ENCODE results near the gene SFI1.

Gene SFI1

GRCh38 chr22:31618057-31618456 is 121.7 kb downstream of the SFI1 start:
- DNase-seq: no peak

- DNase-seq: no peak
Observed at GRCh38 chr22:31618471-31619176, 122.3 kb downstream of the SFI1 start.

GRCh38 chr22:31619611-31620300 is 123.4 kb downstream of the SFI1 start:
- DNase-seq: no peak

- no peak for DNase-seq
Observed at GRCh38 chr22:31620756-31621480, 124.6 kb downstream of the SFI1 start.

GRCh38 chr22:31621507-31622124 is 125.3 kb downstream of the SFI1 start:
- DNase-seq: no peak

- no peak for DNase-seq
Observed at GRCh38 chr22:31622980-31623379, 126.6 kb downstream of the SFI1 start.

GRCh38 chr22:31623592-31624304 is 127.4 kb downstream of the SFI1 start:
- DNase-seq: no peak

- no peak for DNase-seq
Observed at GRCh38 chr22:31625257-31625640, 128.9 kb downstream of the SFI1 start.

GRCh38 chr22:31625661-31626426 is 129.5 kb downstream of the SFI1 start:
- no peak for DNase-seq

- no peak for DNase-seq
Observed at GRCh38 chr22:31626427-31627150, 130.3 kb downstream of the SFI1 start.

GRCh38 chr22:31627223-31627731 is 130.9 kb downstream of the SFI1 start:
- no peak for DNase-seq

GRCh38 chr22:31628362-31628761 is 132.0 kb downstream of the SFI1 start:
- DNase-seq: no peak

- DNase-seq: no peak
Observed at GRCh38 chr22:31628969-31629708, 132.8 kb downstream of the SFI1 start.

- DNase-seq: no peak
Observed at GRCh38 chr22:31629741-31630184, 133.4 kb downstream of the SFI1 start.

- DNase-seq: peak; percentile 92
Observed at GRCh38 chr22:31630331-31631329, 134.3 kb downstream of the SFI1 start.

GRCh38 chr22:31631436-31631835 is 135.1 kb downstream of the SFI1 start:
- no peak for DNase-seq

GRCh38 chr22:31635638-31636306 is 139.4 kb downstream of the SFI1 start:
- no peak for DNase-seq

GRCh38 chr22:31637447-31637890 is 141.1 kb downstream of the SFI1 start:
- DNase-seq: no peak

Measured in activated CD4-positive, alpha-beta T cell treated with anti-CD3 and anti-CD28 coated beads, Interleukin-10, Interleukin-2, amounts not matched to agents 100 ng/mL and 50 ng/mL, durations not matched to agents 16 hours and 8 hours (primary cell).